Astrocyte (in vitro differentiated cells and primary cell): ENCODE data around the gene UGT1A6.

Source experiments
- CTCF ChIP-seq: IDR thresholded peaks from 2 replicates; pipeline ENCODE4 v1.5.1; 2011; ENCODE audit warnings: low read depth, mild to moderate bottlenecking, inconsistent platforms, low read length, moderate library complexity; ENCODE audit not compliant: insufficient read depth
- EZH2 ChIP-seq: IDR thresholded peaks from 2 replicates; pipeline ENCODE4 v1.6.1; 2012; ENCODE audit warnings: mild to moderate bottlenecking, low read length, inconsistent platforms; ENCODE audit not compliant: insufficient read depth

GRCh38 chr2:233672886-233673285 lies 19.8 kb upstream of the UGT1A6 start:
- no peak for TF ChIP-seq CTCF
- TF ChIP-seq EZH2: no peak
